Measurements from ENCODE around the gene GP5. TPM values are rescaled to one million over a fixed set of nuclear protein-coding genes. Genes with fewer than 3 reads are reported as not detected.

Gene GP5
- total RNA-seq (1 to 10 TPM in 1 of 2 donors, under 1 TPM in 1; 0.17 to 3.3 TPM), polyA plus RNA-seq (under 1 TPM; 0.03 to 0.15 TPM)

GRCh38 chr3:194399166-194399565 is at the start of gene GP5:
TSS of gene GP5 (minus strand) at chr3:194399266. CDS start at chr3:194398282, 984 bp downstream.
- TF ChIP-seq, protein P1, sequence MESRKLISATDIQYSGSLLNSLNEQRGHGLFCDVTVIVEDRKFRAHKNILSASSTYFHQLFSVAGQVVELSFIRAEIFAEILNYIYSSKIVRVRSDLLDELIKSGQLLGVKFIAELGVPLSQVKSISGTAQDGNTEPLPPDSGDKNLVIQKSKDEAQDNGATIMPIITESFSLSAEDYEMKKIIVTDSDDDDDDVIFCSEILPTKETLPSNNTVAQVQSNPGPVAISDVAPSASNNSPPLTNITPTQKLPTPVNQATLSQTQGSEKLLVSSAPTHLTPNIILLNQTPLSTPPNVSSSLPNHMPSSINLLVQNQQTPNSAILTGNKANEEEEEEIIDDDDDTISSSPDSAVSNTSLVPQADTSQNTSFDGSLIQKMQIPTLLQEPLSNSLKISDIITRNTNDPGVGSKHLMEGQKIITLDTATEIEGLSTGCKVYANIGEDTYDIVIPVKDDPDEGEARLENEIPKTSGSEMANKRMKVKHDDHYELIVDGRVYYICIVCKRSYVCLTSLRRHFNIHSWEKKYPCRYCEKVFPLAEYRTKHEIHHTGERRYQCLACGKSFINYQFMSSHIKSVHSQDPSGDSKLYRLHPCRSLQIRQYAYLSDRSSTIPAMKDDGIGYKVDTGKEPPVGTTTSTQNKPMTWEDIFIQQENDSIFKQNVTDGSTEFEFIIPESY (IDR thresholded peaks at IDR 0.05) = no peak
- TF ChIP-seq FOXA2 (IDR thresholded peaks at IDR 0.05) (no peak), NR2F2 (IDR thresholded peaks at IDR 0.05) (no peak), GABPA (IDR thresholded peaks at IDR 0.05 in 1 of 2, conservative IDR thresholded peaks at IDR 0.05 in 1 of 2) (no peak), EGR1 (IDR thresholded peaks at IDR 0.05; ENCODE audit: low read depth in 2 of 2) (no peak), RXRA (IDR thresholded peaks at IDR 0.05) (no peak), CTCF (IDR thresholded peaks at IDR 0.05; ENCODE audit: low read depth, low read length, missing input control) (no peak), JUND (IDR thresholded peaks at IDR 0.05) (no peak), HNF4G (IDR thresholded peaks at IDR 0.05) (no peak), HNF4A (conservative IDR thresholded peaks at IDR 0.05) (no peak), SP1 (IDR thresholded peaks at IDR 0.05) (no peak), FOXA1 (IDR thresholded peaks at IDR 0.05) (no peak), TAF1 (conservative IDR thresholded peaks at IDR 0.05) (no peak), ATF3 (IDR thresholded peaks at IDR 0.05) (no peak)
- Histone ChIP-seq H3K27me3 (ENCODE audit: control insufficient read depth in 4 of 4, insufficient read depth in 4 of 4, low read length in 3 of 4) (no peaks in the 10 kb centered on the region), H3K36me3 (ENCODE audit: control insufficient read depth in 4 of 4, insufficient read depth in 3 of 4, low read depth in 1 of 4, low read length in 3 of 4) (no peaks in the 10 kb centered on the region), H3K9me3 (ENCODE audit: control insufficient read depth in 4 of 4, low read length in 3 of 4) (no peaks in the 10 kb centered on the region), H3K27ac (ENCODE audit: low read depth in 1 of 2, low read length in 2 of 2) (no peak within 1 kb of the TSS), H3K9ac (ENCODE audit: low read depth in 1 of 2, low read length in 2 of 2) (no peak within 1 kb of the TSS), H3K4me3 (ENCODE audit: low read depth in 1 of 3, low read length in 3 of 3) (peak within 1 kb of the TSS in 1 of 3 donors; percentile 2), H3K4me1 (ENCODE audit: control insufficient read depth in 4 of 4, insufficient read depth in 4 of 4, low read length in 3 of 4) (peaks cover 3 to 34% (median 18%) of the 10 kb centered on the region in 4 donors)
- no peak for DNase-seq (ENCODE audit: low spot score)
- WGBS = 72% methylated on average over 2 of the region's 2 CpGs

DNA sequence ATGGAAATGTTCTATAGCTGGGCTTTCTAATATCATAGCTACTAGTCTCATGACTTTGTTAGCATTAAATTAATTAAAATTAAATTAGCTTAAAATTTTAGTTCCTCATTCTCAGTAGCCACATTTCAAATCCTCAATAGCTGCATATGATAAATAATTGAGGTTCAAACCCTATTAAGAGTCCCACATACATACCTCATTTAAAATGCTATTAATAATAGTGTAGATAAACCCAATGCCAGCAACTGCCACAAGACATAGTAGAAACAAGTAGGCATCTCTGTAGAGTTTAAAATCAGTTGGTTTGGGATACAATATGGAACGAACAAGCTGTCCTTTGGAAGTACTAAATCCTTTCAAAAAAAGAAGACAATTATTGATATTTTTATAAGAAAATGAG is 48.6 kb upstream of the GP5 start:
- H3K9ac ChIP-seq (ENCODE audit: low read depth in 1 of 2, low read length in 2 of 2) = no peak overlapping the region
- no peaks in the 10 kb centered on the region for H3K9me3 ChIP-seq (ENCODE audit: control insufficient read depth in 4 of 4, low read length in 3 of 4)
- peaks cover 1 to 36% (median 22%) of the 10 kb centered on the region in 4 donors for H3K36me3 ChIP-seq (ENCODE audit: control insufficient read depth in 4 of 4, insufficient read depth in 3 of 4, low read depth in 1 of 4, low read length in 3 of 4)
- no peak for TF ChIP-seq SP1 (IDR thresholded peaks at IDR 0.05)
- no peak for TF ChIP-seq RAD21 (IDR thresholded peaks at IDR 0.05)
- TF ChIP-seq FOXA1 (IDR thresholded peaks at IDR 0.05) = no peak
- 91% methylated on average over 1 of the region's 1 CpG for WGBS
- DNase-seq (ENCODE audit: low spot score) = no peak
- H3K4me3 ChIP-seq (ENCODE audit: low read depth in 1 of 3, low read length in 3 of 3) = no peak overlapping the region
- H3K27me3 ChIP-seq (ENCODE audit: control insufficient read depth in 4 of 4, insufficient read depth in 4 of 4, low read length in 3 of 4) = no peaks in the 10 kb centered on the region
- no peak overlapping the region for H3K27ac ChIP-seq (ENCODE audit: low read depth in 1 of 2, low read length in 2 of 2)
- peaks cover 3 to 20% (median 14%) of the 10 kb centered on the region in 4 donors for H3K4me1 ChIP-seq (ENCODE audit: control insufficient read depth in 4 of 4, insufficient read depth in 4 of 4, low read length in 3 of 4)

DNA sequence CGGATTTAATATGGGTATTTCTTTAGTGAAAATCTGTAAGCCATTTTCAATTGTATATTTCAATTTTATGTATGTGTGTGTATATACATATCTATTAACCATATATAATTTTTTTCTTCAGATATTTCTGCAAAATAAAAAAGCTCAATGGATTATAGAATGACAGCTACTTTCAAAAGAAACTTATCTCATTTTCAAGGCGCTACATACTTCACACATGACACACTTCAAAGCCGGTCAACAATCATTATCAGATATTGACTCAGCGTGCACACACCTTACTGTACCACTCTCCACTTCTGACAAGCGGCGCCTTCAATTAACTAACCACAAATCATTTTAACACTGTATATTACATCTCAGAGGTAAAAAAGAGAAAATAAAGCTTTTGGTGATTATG is 48.1 kb upstream of the GP5 start:
- DNase-seq (ENCODE audit: low spot score) = no peak
- no peak overlapping the region for H3K27ac ChIP-seq (ENCODE audit: low read depth in 1 of 2, low read length in 2 of 2)
- H3K4me1 ChIP-seq (ENCODE audit: control insufficient read depth in 4 of 4, insufficient read depth in 4 of 4, low read length in 3 of 4) = peaks cover 3 to 20% (median 14%) of the 10 kb centered on the region in 4 donors
- peaks cover 1 to 33% (median 22%) of the 10 kb centered on the region in 4 donors for H3K36me3 ChIP-seq (ENCODE audit: control insufficient read depth in 4 of 4, insufficient read depth in 3 of 4, low read depth in 1 of 4, low read length in 3 of 4)
- no peak for TF ChIP-seq HNF4A (conservative IDR thresholded peaks at IDR 0.05)
- TF ChIP-seq SP1 (IDR thresholded peaks at IDR 0.05) = no peak
- no peak for TF ChIP-seq CTCF (IDR thresholded peaks at IDR 0.05; ENCODE audit: low read depth, low read length, missing input control)
- no peak for TF ChIP-seq FOXA1 (IDR thresholded peaks at IDR 0.05)
- no peak for TF ChIP-seq JUND (IDR thresholded peaks at IDR 0.05)
- H3K27me3 ChIP-seq (ENCODE audit: control insufficient read depth in 4 of 4, insufficient read depth in 4 of 4, low read length in 3 of 4) = no peaks in the 10 kb centered on the region
- no peak overlapping the region for H3K4me3 ChIP-seq (ENCODE audit: low read depth in 1 of 3, low read length in 3 of 3)
- H3K9ac ChIP-seq (ENCODE audit: low read depth in 1 of 2, low read length in 2 of 2) = no peak overlapping the region
- WGBS = 36% methylated on average over 6 of the region's 6 CpGs
- H3K9me3 ChIP-seq (ENCODE audit: control insufficient read depth in 4 of 4, low read length in 3 of 4) = no peaks in the 10 kb centered on the region

All from liver (tissue), 9 donors.